Measurements from ENCODE around the gene NEK10. TPM values are rescaled to one million over a fixed set of nuclear protein-coding genes. Genes with fewer than 3 reads are reported as not detected.
"Not testable (repeated sequence)": the region's sequence is repeated elsewhere in the genome, so short reads cannot be mapped to it uniquely, and the experiment has no call there.

NEK10 gene
- total RNA-seq, 1 experiment from 2014 or later, result 1.2 TPM

GRCh38 chr3:27289769-27290413, 79.3 kb downstream of the NEK10 start:
- no peak for ATAC-seq
- Histone ChIP-seq H3K4me2 (ENCODE audit: low read length) (no peak overlapping the region), H3K4me3 (replicated peaks in 1 of 2; ENCODE audit: low read depth in 1 of 2, low read length in 2 of 2) (no peak overlapping the region), H3K9me3 (ENCODE audit: control insufficient read depth in 1 of 2, insufficient read depth in 1 of 2, low read depth in 1 of 2, low read length in 2 of 2) (no peaks in the 10 kb centered on the region), H3K27me3 (ENCODE audit: insufficient read depth, low read length) (no peaks in the 10 kb centered on the region), H2AFZ (ENCODE audit: low read depth, low read length, poor library complexity, severe bottlenecking) (no peak overlapping the region), H3K79me2 (ENCODE audit: insufficient read depth, low read length) (no peaks in the 10 kb centered on the region), H3K36me3 (ENCODE audit: control insufficient read depth in 1 of 2, insufficient read depth in 2 of 2, low read length in 2 of 2) (no peaks in the 10 kb centered on the region), H3K27ac (ENCODE audit: low read depth, low read length) (no peak overlapping the region), H3K9me2 (ENCODE audit: insufficient read depth) (no peaks in the 10 kb centered on the region), H4K20me1 (ENCODE audit: insufficient read depth) (no peaks in the 10 kb centered on the region), H3K4me1 (ENCODE audit: control insufficient read depth in 1 of 2, insufficient read depth in 2 of 2, low read length in 2 of 2) (no peaks in the 10 kb centered on the region), H3K9ac (ENCODE audit: low read length) (no peak overlapping the region)
- POLR2A ChIA-PET, result no interaction called here
- RAD21 ChIA-PET (ENCODE audit: low non-redundant PET in 1 of 2, low total read pairs in 2 of 2, uncharacterized antibody in 2 of 2, unreplicated experiment in 2 of 2), result no interaction called here
- no peak for TF ChIP-seq EGR1 (IDR thresholded peaks at IDR 0.05; ENCODE audit: low read depth)
- intact Hi-C loops (cut with micrococcal nuclease), result no loop called here
- no TSS peak for BruUV-seq (replicated peaks)
- CTCF ChIA-PET, result no interaction called here
- no peak for DNase-seq (ENCODE audit: low read depth, low spot score)

GRCh38 chr3:27287052-27287451, 82.1 kb downstream of the NEK10 start:
- H3K9ac ChIP-seq (ENCODE audit: low read length), result no peak overlapping the region
- no peaks in the 10 kb centered on the region for H4K20me1 ChIP-seq (ENCODE audit: insufficient read depth)
- TF ChIP-seq CTCF (IDR thresholded peaks at IDR 0.05 in 2 of 3, conservative IDR thresholded peaks at IDR 0.05 in 1 of 3; ENCODE audit: borderline replicate concordance in 1 of 3, insufficient read depth in 1 of 3, low read depth in 2 of 3, low read length in 2 of 3), result 0 out of 6 replicates have a peak, but pooled peaks of 1 of the 3 experiments have one; percentile 15
- TF ChIP-seq EZH2 (IDR thresholded peaks at IDR 0.05), result no peak
- no peaks in the 10 kb centered on the region for H3K4me1 ChIP-seq (ENCODE audit: control insufficient read depth in 1 of 2, insufficient read depth in 2 of 2, low read length in 2 of 2)
- H3K27me3 ChIP-seq (ENCODE audit: insufficient read depth, low read length), result no peaks in the 10 kb centered on the region
- no peak overlapping the region for H3K4me3 ChIP-seq (replicated peaks in 1 of 2; ENCODE audit: low read depth in 1 of 2, low read length in 2 of 2)
- no peaks in the 10 kb centered on the region for H3K9me2 ChIP-seq (ENCODE audit: insufficient read depth)
- no peaks in the 10 kb centered on the region for H3K36me3 ChIP-seq (ENCODE audit: control insufficient read depth in 1 of 2, insufficient read depth in 2 of 2, low read length in 2 of 2)
- DNase-seq (ENCODE audit: low read depth, low spot score) (no peak), ATAC-seq (no peak)
- H3K79me2 ChIP-seq (ENCODE audit: insufficient read depth, low read length), result no peaks in the 10 kb centered on the region
- no peak overlapping the region for H3K4me2 ChIP-seq (ENCODE audit: low read length)
- no TSS peak for BruUV-seq (replicated peaks)
- ChIA-PET RAD21 (ENCODE audit: low non-redundant PET in 1 of 2, low total read pairs in 2 of 2, uncharacterized antibody in 2 of 2, unreplicated experiment in 2 of 2) (no interaction called here), CTCF (no interaction called here), POLR2A (no interaction called here)
- no peaks in the 10 kb centered on the region for H3K9me3 ChIP-seq (ENCODE audit: control insufficient read depth in 1 of 2, insufficient read depth in 1 of 2, low read depth in 1 of 2, low read length in 2 of 2)
- intact Hi-C loops (cut with micrococcal nuclease), result no loop called here
- H3K27ac ChIP-seq (ENCODE audit: low read depth, low read length), result no peak overlapping the region
- no peak overlapping the region for H2AFZ ChIP-seq (ENCODE audit: low read depth, low read length, poor library complexity, severe bottlenecking)

GRCh38 chr3:27286467-27286866, 82.7 kb downstream of the NEK10 start:
- ATAC-seq; BruUV-seq (replicated peaks); H4K20me1 ChIP-seq (ENCODE audit: insufficient read depth); CTCF ChIA-PET; H3K4me1 ChIP-seq (ENCODE audit: control insufficient read depth in 1 of 2, insufficient read depth in 2 of 2, low read length in 2 of 2); H3K36me3 ChIP-seq (ENCODE audit: control insufficient read depth in 1 of 2, insufficient read depth in 2 of 2, low read length in 2 of 2); H3K4me2 ChIP-seq (ENCODE audit: low read length); POLR2A ChIA-PET; H3K27ac ChIP-seq (ENCODE audit: low read depth, low read length); intact Hi-C loops (cut with micrococcal nuclease); H2AFZ ChIP-seq (ENCODE audit: low read depth, low read length, poor library complexity, severe bottlenecking); RAD21 ChIA-PET (ENCODE audit: low non-redundant PET in 1 of 2, low total read pairs in 2 of 2, uncharacterized antibody in 2 of 2, unreplicated experiment in 2 of 2); H3K4me3 ChIP-seq (replicated peaks in 1 of 2; ENCODE audit: low read depth in 1 of 2, low read length in 2 of 2); H3K27me3 ChIP-seq (ENCODE audit: insufficient read depth, low read length); H3K9me2 ChIP-seq (ENCODE audit: insufficient read depth); DNase-seq (ENCODE audit: low read depth, low spot score); H3K79me2 ChIP-seq (ENCODE audit: insufficient read depth, low read length); H3K9me3 ChIP-seq (ENCODE audit: control insufficient read depth in 1 of 2, insufficient read depth in 1 of 2, low read depth in 1 of 2, low read length in 2 of 2); H3K9ac ChIP-seq (ENCODE audit: low read length): not testable (repeated sequence)
